ENCODE data around the gene LAP3.
A peak's percentile ranks its signal among the peaks of the same experiment; 100 is the strongest.
"Not testable (repeated sequence)": the region's sequence is repeated elsewhere in the genome, so short reads cannot be mapped to it uniquely, and the experiment has no call there.

LAP3 gene

DNA sequence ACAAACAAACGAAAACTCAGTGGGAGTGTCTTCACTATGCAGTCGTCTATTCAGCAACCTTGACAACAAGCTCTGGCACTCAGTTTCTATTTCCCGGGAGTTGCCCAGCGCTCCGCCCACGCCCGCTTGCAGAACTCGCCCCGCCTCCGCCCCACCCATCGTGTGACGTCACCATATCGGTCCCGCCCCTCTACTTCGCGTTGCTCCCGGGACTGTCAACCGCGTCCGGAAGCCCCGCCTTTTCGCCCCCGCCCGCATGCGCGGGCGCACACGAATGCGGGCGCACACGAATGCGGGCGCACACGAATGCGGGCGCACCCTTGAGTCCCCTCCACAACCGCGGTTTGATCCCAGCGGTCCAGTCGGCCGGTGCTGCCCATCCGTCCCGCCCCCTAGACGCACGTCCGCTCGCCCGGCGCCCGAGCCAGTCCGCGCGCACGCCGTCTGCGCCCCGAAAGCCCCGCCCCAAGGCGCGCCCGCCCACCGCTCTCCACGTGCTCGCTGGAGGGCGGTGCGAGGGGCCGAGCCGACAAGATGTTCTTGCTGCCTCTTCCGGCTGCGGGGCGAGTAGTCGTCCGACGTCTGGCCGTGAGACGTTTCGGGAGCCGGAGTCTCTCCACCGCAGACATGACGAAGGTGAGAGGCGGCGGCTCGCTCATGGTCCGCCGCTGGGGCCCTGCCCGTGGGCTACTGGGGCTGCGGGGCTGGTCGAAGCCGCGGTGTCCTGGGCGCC lies at the start of gene LAP3:
Gene LAP3, plus strand, starts transcription at position 267 of the 733 bp plus-strand sequence. Its CDS starts 268 bp downstream, at position 535.
- peak; percentile 97 to 99 (median 98) for DNase-seq (ENCODE audit: low read depth in 3 of 3)

DNA sequence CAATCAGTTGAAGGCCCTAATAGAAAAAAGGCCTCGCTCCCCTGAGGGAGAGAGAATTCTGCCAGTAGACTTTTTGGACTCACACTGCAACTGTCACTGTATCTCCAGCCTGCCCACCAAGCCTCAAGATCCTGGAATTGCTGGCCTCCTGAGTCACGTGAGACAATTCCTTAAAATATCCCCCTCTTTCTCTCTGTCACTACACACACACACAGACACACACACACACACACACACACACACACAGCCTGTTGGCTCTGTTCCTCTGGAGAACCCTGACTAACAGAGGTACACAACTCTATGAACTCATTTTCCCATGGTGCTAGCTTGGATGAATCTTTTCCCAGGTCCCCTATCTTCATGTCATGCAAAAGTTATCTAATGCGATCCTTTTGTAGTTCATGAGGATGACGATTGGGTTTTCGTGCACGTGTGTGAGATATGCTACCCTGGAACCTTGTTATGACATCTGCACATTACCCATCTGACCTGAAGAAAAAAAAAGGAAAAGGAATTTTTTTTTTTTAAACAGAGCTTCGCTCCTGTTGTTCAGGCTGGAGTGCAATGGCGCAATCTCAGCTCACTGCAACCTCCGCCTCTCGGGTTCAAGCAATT lies 48.3 kb upstream of the LAP3 start:
- no peak for DNase-seq (ENCODE audit: low read depth in 3 of 3)

DNA sequence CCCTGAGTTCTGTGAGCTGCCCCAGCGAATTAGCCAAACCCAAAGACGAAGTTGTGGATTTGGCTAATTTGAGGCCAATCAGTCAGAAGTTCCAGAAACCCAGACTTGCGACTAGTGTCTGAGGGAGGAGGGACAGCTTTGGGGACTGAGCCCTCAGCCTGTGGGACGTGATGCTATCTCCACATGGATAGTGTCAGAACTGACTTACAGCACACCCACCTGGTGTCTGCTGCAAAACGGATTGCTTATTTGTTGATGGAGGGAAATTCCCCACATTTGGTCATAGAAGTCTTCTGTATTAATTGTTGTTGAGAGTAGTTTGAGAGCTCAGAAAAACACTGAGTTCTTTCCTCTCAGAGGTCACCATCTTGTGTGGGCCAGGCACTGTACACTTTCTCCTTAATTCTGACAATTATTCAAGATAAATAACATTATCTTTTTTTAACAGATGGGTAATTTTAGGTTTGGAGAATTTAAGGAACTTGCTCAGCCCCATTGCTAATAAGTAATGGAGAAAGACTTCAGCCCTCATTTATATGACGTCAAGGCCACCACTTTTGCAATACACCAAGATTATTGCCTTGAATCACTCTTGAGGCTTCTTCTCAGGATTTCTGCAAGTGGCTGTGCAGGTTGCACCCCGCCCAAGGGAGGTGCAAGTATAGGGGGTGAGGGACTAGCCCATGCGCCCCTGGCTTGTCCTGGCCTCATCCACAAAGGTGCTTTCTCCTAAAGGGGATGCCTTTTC lies 45.3 kb upstream of the LAP3 start:
- DNase-seq (ENCODE audit: low read depth in 3 of 3) = no peak

DNA sequence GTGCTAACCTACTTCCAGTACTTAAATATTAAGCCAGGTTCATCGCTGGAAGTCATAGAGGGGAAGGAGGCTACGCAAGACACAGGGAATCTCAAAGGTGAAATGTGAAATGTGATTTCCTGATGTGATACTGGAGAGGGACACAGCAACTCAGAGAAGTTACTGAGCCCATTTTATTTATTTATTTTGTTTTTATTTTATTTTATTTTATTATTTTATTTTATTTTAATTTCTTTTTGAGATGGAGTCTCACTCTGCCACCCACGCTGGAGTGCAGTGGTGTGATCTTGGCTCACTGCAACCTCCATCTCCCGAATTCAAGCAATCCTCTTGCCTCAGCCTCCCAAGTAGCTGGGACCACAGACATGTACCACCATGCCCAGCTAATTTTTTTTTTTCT lies 42.3 kb upstream of the LAP3 start:
- no peak for DNase-seq (ENCODE audit: low read depth in 3 of 3)

DNA sequence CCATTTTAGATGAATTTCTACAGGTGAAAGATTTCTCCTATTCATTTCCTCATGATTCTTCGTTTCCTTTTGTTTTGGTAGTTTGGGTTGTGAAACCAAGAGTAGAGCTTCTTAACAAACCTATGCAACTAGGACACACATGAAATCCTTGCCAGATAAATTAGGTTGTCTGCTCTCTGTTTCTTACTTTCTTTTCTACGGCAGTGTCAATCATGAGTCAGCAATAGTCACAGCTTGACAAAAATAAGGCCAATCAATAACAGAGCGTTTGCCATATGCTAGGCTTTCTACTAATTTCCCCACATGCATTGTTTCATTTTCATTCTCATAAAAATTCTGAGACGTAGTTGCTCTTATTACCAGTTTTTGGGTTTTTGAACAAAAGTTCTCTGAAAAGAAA lies 41.8 kb upstream of the LAP3 start:
- no peak for DNase-seq (ENCODE audit: low read depth in 3 of 3)

DNA sequence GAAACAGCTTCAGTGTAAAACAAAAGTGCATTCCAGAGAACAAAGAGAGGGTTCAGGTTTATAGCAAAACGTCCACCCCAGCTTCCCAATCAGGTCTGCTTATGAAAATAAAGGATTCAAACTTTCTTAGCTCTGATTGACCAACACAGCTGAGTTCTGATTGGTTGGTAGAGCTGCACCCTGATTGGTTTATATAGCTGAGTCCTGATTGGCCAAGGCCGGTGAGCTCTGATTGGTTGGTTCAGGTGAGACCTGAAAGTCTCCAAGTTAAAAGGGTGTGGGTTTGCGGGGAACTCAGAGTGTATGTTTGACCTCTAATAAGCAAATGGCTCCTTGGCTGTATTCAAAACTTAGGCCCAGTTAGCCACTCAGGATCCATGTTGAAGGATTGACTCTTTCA lies 41.1 kb upstream of the LAP3 start:
- no peak for DNase-seq (ENCODE audit: low read depth in 3 of 3)

DNA sequence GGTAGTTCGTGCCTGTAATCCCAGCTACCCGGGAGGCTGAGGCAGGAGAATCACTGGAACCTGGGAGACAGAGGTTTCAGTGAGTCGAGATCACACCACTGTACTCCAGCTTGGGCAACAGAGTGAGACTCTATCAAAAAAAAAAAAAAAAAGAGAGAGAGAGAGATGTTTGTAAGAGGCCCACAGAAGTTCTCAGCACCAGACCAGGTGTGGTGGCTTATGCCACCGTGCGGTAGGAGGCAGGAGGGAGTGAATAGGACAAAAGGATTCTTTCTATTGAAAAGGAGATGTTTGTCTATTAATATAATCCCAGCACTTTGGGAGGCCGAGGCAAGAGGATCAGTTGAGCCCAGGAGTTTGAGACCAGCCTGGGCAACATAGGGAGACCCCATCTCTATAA lies 39.9 kb upstream of the LAP3 start:
- DNase-seq (ENCODE audit: low read depth in 3 of 3) = not testable (repeated sequence)

DNA sequence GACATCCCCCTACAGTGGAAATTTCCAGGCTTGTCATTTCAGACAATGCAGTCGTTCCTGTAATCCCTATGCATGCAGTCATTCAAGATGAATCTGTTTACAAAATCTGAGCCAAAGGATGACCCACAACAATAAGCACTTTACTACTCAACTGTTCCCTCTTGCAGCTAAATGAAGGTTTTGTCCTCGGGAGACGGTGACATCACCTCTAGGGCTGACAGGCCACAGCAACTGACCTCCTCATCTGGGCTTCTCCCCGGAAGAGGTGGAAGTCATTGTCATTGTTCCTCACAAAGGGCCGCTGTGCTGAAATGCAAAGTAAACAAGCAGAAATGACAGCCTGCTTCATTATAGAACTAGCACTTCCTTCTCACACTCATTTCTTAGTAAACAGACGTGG lies 32.8 kb upstream of the LAP3 start:
- DNase-seq (ENCODE audit: low read depth in 3 of 3) = no peak

DNA sequence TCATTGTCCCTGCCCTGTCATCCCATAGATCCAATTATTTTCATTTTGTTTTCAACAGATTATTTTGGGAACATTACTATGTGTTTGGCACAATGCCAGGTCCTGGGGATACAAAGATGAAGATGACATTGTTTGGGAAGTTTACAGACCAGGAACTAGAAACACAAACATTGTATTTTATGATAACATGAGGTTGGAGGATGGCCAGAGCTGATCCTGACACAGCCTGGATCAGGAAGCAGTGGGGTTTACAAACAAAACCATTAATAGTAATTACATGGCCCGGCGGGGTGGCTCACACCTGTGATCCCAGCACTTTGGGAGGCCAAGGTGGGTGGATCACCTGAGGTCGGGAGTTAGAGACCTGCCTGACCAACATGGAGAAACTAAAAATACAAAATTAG lies 32.2 kb upstream of the LAP3 start:
- DNase-seq (ENCODE audit: low read depth in 3 of 3) = no peak

DNA sequence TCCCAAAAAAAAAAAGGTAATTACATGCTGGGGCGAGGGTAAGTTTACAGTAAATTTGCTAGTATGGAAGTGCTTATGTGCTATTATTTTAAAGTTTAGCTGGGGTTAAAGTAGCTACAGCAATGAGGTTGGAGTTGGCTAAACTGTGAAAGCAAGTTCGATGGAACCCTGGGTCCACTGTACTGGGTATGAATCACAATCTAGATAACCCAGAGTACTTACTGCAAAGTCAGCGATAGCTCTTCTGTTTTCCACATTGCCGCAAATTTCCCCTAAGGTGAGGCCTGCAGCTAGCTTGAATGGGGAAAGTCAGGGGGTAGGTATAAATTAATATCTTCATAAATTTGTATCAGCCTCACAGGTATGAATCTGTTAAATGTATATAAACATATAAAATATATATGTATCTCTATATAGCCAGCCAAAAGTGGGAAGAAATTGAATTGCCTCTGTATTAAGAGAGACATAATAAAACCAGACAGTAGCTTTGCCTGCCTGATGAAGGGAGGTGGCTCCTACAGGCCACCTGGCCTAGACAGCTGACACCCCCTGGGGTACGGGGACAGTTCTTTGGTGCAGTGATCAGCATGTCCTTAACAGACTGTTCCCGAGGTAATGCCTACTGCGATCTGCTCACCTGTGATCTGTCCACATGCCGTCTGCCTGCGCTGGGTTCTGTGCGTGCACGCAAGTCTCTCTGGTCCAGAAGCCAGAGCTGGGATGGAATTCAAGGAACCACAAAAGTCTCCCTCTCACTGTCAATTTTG lies 31.4 kb upstream of the LAP3 start:
- no peak for DNase-seq (ENCODE audit: low read depth in 3 of 3)

DNA sequence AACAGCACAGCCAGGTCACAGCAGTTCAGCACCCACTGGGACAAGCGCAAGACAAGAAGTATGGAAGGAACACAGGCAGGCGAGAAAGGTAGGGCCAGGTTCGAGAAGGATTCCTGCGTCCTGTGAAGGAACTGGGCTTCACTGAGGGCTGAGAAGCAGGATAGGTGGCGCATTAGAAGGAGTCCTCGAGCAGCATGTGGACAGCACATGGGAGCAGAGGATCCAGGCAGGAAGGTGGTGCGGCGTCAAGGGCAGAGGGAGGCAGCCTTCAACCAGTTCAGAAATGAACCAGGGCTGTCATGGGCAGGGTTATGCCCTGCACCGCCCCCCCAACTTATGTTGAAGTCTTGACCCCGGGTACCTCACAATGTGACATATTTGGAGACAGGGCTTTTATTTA lies 30.8 kb upstream of the LAP3 start:
- no peak for DNase-seq (ENCODE audit: low read depth in 3 of 3)

DNA sequence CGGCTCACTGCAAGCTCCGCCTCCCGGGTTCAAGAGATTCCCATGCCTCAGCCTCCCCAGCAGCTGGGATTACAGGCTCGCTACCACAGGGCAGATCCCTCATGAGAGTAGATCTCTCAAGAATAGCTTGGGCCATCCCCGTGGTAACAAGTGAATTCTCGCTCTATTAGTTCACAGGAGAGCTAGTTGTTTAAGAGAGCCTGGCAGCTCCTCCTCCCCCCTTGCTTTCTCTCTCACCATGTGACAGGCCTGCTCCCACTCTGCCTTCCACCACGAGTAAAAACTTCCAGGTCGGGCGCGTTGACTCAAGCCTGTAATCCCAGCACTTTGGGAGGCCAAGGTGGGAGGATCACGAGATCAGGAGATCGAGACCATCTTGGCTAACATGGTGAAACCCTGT lies 30.3 kb upstream of the LAP3 start:
- DNase-seq (ENCODE audit: low read depth in 3 of 3) = no peak

DNA sequence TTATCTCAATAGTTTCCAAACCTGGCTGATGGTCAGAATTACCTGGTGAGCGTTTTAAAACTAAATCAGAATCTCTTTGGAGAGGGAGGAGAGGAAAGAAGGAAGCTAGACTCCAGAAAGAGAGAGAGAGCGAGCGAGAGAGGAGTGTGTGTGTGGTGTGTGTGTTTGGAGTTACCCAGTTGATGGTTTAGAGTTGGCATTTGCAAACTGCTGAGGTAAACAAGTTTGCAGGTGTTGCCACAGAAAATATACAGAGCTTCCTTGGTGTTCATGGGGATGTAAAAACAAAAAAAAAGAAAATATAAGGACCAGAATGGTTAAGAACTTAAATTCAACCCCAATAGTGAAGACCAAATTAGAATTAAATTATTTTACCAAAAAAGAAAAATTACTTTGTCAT lies 26.4 kb upstream of the LAP3 start:
- DNase-seq (ENCODE audit: low read depth in 3 of 3) = no peak

DNA sequence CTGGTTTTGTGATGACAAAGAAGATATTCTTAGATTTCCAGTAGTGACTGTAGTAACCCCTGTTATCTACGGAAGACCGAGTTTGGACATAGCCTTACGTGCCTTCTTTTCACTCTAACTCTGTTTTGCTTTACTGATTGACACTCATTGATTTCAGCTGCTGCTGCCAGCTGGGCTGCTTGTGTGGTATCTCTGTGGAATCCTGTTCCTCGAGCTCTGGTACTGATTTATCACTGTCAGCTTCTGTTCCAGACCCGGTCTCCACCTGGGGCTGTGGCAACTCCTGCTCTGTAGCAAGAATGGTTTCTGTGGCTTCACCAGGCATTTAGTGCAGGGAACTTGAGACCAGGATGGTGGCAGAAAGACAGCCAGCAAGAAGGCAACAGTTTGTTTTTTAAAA lies 24.6 kb upstream of the LAP3 start:
- DNase-seq (ENCODE audit: low read depth in 3 of 3) = no peak

DNA sequence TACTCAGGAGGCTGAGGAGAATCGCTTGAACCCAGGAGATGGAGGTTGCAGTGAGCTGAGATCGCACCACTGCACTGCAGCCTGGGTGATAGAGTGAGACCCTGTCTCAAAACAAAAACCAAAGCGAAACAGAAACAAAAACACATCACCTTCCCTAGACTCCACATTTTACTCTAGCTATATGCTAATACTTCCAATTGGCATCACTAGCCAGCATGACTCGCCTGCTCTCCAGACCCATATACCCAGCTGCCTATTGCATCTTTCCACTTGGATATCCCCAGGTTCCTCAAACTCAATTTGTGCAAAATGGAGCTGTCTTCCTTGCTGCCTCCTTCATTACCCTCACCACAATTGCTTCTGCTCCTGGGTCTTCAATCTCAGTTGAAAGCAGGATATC lies 22.4 kb upstream of the LAP3 start:
- DNase-seq (ENCODE audit: low read depth in 3 of 3) = no peak

DNA sequence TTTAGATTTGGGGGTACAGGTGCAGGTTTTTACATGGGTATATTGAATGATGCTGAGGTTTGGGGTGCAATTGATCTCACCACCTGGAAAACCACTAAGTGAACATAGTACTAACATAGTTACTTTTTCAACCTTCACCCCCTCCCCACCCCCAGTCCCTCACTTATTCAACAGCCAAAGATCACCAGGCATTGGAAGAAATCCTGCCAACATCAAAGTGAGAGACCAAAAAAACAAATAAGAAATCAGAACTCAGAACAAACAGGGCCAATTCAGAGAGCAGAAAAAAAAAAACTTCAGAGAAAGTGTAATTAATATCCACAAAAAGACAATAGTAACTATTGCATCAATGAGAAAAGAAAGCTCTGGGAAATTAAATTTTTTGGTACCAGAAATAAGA lies 20.5 kb upstream of the LAP3 start:
- DNase-seq (ENCODE audit: low read depth in 3 of 3) = no peak

DNA sequence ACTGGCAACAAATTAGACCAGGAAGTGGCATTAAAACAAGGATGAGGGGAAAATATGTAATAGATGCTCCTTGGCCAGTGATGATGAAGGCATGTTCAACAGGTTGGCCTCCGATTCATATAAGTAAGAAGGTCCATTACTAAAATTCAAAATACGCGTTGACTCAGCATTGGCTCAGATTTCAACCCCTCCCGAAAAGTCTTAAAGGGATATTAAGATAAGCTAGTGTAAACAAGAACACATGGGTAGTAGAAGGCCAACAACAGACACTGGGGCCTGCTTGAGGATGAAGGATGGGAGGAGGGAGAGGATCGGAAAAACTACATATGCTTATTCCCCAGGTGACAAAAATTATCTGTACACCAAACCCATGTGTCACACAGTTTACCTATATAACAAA lies 19.1 kb upstream of the LAP3 start:
- no peak for DNase-seq (ENCODE audit: low read depth in 3 of 3)

DNA sequence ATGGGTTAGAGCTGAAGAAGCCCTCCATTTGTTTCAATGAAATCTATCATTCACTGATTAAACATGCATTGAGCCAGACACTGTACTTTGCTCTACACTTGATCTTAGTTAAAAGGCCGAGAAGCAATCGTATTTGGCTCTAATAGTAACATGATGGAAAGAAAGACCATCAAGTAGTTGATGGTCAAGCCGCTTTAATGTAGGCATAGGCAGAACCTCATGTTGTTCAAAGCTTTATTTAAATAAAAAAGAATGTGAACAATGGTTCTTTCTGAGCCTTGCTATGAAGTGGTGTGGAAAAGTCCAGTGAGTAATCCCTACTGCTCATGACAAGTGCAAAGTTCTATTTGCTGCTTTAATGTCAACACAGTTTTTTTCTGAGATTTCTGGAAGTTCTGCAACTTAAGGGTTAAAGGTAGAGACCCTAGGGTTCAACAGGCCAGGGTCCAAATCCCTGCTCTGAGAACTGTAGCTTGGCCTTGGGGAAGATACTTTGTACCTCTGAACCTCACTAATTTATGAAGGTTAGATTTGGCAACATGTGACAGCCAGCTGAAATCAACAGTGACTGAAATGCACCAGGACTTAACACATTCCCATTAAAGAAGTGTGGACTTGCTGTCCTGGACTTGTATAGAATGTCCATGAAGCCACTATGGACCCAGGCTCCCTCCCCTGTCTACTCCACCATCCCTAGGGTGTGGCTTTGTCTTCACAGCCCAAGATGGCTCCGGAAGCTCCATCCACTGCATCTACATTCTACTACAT lies 17.9 kb upstream of the LAP3 start:
- DNase-seq (ENCODE audit: low read depth in 3 of 3) = no peak

DNA sequence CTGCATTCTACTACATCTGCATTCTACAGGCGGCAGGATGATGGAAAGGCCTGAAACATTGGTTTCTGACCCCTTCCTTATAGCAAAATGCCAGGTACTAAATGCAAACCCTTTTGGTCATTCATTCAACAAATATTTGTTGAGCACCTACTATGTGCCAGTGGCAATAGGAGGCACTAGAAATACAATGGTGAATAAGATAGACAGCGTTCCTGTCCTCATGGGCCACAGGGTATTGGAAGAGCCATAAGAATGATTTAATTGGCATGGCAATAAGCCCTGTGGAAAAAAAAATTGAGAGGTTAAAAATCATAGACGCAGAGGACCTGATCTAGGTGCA lies 17.3 kb upstream of the LAP3 start:
- no peak for DNase-seq (ENCODE audit: low read depth in 3 of 3)

DNA sequence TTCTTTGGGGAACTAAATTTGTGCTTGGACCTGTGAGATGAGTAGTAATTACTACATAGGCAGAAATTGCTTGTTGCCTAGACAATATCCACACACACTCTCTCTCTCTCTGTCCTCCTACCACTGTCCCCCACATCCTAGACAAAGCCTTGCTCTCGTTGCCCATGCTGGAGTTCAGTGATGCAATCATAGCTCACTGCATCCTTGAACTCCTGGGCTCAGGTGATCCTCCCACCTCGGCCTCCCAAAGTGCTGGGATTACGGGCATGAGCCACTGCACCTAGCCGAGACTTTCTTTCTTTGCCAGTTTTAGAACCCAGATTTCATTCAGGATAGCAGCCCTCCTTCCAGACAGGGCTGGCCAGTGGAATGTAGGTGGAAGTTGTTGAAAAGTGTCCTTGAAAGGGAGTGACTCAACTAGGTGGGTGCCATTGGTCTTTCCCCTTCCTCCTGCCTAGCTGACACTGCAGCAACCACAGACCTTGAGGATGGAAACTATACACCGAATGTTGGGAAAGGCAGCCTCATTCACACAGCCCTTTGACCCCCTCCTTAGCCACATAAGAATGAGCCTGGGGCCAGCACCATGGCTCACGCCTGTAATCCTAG lies 16.8 kb upstream of the LAP3 start:
- DNase-seq (ENCODE audit: low read depth in 3 of 3) = no peak

DNA sequence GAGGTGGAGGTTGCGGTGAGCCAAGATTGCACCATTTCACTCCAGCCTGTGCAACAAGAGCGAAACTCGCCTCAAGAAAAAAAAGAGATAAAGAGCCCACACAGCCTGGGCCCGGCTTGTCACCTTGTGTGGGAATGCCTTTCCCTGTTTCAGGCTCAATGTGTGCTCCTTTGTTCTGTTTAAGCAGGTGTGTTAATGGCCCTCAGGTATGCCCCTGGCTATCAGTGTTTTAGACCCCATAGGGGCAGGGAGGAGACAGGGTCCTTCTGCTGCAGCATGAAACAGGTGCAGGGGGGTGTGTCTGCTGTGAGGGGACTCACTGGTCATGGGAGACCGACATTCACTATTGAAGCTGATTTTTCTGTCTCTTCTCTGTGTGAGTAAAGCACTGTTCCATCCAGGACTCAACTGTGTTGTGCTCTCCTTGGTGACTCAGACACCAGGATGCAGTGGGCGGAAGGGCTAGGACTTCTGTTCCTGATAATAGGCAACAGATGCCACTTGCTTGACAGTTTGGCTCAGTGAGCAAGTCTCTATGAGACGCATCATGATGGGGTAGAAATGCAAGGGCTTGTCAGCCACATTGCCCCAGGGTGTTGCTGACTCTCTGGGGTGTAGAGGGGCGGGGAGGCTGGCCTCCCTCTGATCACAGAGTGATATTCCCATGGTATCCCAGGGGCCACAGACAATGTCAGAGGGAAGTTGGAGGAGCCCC lies 15.6 kb upstream of the LAP3 start:
- DNase-seq (ENCODE audit: low read depth in 3 of 3) = no peak
